HL-60 (cell line): ENCODE data around the gene DAZAP1.
A peak's percentile ranks its signal among the peaks of the same experiment; 100 is the strongest.

Source experiments
- DNase-seq, 2 experiments: peaks; one replicate each; pipeline ENCODE4 v3.0.0-alpha.2; 2010 to 2020; ENCODE audit warnings: low read depth in 1 of 2, low spot score in 1 of 2
- H3K27ac ChIP-seq: fragments of 250-450 bp; sonication (Bioruptor Pico); replicated peaks from 2 replicates; pipeline ENCODE4 v1.5.1; 2020; ENCODE audit warnings: mild to moderate bottlenecking, moderate library complexity
- H3K27me3 ChIP-seq: fragments of 250-450 bp; sonication (Bioruptor Pico); 2 replicates; pipeline ENCODE4 v1.5.1; 2021; ENCODE audit warnings: mild to moderate bottlenecking, moderate library complexity; ENCODE audit not compliant: insufficient read depth, poor library complexity, severe bottlenecking
- H3K4me3 ChIP-seq: replicated peaks from 2 replicates; pipeline ENCODE4 v1.5.1; 2011; ENCODE audit warnings: mild to moderate bottlenecking, control low read depth, low read length; ENCODE audit not compliant: insufficient read depth
- CTCF ChIP-seq: IDR thresholded peaks from one replicate; pipeline ENCODE4 v1.5.1; 2011; ENCODE audit warnings: low read length, control low read depth, inconsistent platforms; ENCODE audit not compliant: insufficient read depth
- GABPA ChIP-seq: IDR thresholded peaks from 2 replicates; pipeline ENCODE4 v1.6.1; 2012; ENCODE audit warnings: low read depth
- POLR2AphosphoS5 ChIP-seq: IDR thresholded peaks from 2 replicates; pipeline ENCODE4 v1.6.1; 2012; ENCODE audit warnings: low read depth
- REST ChIP-seq: IDR thresholded peaks from 2 replicates; pipeline ENCODE4 v1.6.1; 2012; ENCODE audit warnings: low read depth; ENCODE audit not compliant: insufficient replicate concordance
- SPI1 ChIP-seq: IDR thresholded peaks from 2 replicates; pipeline ENCODE4 v1.6.1; 2012; ENCODE audit warnings: low read depth, mild to moderate bottlenecking, borderline replicate concordance

The DAZAP1 gene

DNA sequence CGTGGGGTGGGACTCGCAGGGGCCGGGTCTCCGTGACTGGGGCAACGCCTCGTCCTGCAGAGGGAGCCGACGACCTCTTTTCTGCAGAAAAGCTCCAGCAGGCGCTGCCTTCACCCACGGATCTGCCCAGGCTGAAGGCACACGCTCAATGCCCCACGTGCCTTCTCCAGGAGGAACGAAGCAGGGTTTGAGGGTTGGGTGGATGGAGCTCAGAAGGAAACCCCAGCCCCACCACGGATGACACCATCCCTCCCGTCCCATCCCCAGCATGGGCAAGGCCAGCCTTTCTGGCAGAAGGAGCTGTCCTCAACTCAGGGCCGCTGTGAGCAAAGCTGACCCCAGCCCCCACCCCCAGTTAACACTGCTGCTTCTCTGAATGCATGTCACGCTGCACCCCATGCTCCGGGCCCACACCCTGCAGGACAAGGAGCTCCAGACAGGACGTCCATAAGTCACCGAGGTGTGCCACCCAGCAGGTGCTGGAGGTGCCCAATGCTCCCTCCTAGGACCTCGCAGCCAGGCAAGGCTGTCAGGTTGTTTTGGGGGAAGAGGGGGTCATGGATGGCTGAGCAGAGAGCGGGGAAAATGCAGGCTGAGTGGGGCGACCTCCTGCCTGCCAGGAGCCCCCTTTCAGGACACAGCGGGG, 64.3 kb downstream of the DAZAP1 start:
- peaks cover 43% of the 10 kb centered on the region for H3K27me3 ChIP-seq
- H3K4me3 ChIP-seq = no peak overlapping the region
- TF ChIP-seq CTCF (no peak), POLR2AphosphoS5 (0 out of 2 replicates have a peak, but pooled peaks have one; percentile 7), SPI1 (no peak), GABPA (no peak)
- H3K27ac ChIP-seq = no peak overlapping the region
- peak in 1 of 2 experiments; percentile 41 for DNase-seq

- no peak overlapping the region for H3K27ac ChIP-seq
- peaks cover 39% of the 10 kb centered on the region for H3K27me3 ChIP-seq
- TF ChIP-seq GABPA (no peak), POLR2AphosphoS5 (0 out of 2 replicates have a peak, but pooled peaks have one; percentile 7)
- no peak for DNase-seq
- no peak overlapping the region for H3K4me3 ChIP-seq
Measured at GRCh38 chr19:1472231-1473084, 65.1 kb downstream of the DAZAP1 start.

DNA sequence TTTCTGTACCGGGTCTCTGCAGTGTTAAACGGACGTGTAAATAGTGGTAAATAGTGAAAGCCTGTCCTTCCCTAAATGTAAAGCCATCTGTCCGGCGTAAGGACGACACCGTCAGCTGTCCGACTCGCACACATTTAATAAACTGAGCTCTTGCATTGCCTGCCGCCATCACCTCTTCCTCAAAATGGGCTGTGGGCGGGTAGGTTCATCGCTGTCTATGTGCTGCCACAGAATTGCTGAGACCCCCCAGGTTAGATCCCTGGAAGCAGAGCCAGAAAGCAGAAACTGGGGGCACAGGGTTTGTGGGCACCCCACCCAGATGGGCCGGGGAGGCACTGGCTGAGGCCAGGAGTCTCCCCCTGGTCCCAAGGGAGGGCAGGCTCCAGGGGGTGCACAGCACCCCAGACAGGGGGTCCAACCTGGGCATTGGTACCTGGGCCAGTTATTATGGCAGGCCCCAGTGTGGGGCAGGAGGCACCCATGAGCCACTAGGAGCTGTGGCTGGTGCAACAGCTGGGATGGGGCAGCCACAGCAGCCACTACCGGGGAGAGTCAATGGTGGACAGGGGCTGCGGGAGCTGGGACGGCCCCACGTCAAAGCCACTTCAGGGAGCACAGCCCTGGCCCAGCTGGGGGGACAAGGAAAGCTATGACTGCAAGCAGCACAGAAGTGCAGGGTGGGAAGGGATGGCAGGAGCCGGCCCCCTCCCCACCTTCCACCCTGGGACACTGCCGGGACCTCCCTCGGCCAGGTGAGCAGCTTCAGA, 65.9 kb downstream of the DAZAP1 start:
- Histone ChIP-seq H3K27ac (no peak overlapping the region), H3K4me3 (no peak overlapping the region), H3K27me3 (peaks cover 33% of the 10 kb centered on the region)
- no peak for TF ChIP-seq GABPA
- TF ChIP-seq POLR2AphosphoS5 = 0 out of 2 replicates have a peak, but pooled peaks have one; percentile 43
- no peak for TF ChIP-seq SPI1
- TF ChIP-seq REST = no peak
- no peak for TF ChIP-seq CTCF
- DNase-seq = no peak

DNA sequence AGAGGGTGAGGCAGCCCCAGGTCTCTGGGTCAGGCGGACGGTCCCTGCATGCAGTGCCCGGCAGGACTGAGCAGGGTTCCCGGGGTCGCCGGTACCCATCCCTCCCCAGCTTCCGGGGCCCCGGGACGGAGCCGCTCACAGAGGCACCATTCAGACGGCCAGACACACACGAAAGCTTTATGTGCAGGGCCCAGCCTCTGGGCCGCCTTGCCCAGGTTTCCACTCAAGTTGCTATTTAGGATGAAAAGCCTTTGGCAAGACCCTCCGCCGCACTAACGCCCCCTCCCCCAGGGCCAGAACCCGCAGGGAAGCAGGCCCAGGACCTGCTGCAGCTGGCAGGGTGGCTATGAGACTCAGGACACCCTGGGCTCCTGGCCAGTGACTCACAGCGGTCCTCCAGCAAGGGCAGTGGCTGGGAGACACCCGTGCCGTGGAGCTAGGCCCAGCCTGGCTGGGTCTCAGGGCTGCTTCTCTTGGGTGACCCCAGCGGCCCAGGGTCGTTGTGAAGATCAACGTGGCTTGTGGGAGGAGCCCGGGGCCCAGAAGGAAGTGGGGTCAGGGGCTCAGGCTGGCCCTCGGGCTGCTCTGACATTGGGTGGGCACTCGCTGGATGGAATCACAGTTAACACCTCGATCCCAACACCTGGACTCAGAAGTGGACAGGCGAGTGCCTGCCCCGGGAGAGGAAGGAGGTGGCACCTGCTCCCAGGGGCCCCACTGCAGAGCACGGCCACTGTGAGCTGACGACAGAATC, 66.8 kb downstream of the DAZAP1 start:
- Histone ChIP-seq H3K27me3 (peaks cover 27% of the 10 kb centered on the region), H3K4me3 (no peak overlapping the region), H3K27ac (no peak overlapping the region)
- TF ChIP-seq GABPA (no peak), SPI1 (no peak), REST (no peak), CTCF (no peak), POLR2AphosphoS5 (no peak)
- DNase-seq = no peak
